AG09319 (cell line): ENCODE measurements around the gene RBL1.

Source experiments
- DNase-seq: peaks from one replicate; pipeline ENCODE4 v3.0.0-alpha.2; 2010; ENCODE audit warnings: low read depth; ENCODE audit errors: extremely low read depth
- TF ChIP-seq, protein P1 (sequence below): IDR thresholded peaks from 2 replicates; pipeline ENCODE4 v1.5.1; 2011; ENCODE audit warnings: low read depth, mild to moderate bottlenecking, inconsistent platforms, low read length, moderate library complexity

Gene RBL1

DNA sequence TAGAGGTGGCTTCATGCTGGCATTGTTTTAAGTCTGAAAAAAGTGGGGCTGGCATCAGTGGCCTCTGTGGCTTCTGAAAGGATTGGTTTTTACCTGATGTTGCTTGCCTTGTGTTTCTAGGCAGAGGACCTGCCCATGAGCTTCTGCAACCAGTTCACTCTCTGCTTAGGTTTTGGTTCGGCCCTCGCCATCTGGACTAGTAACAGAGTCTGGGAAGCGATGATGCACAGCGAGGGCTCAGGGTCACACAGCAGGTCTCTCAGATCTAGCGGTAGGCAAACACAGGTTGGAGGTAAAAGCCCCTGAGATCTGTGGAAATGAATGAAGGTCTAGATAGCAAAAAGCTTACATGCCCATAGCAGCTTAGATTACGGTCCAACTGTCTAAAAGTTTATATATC is 6.8 kb upstream of the RBL1 start:
- DNase-seq = no peak

DNA sequence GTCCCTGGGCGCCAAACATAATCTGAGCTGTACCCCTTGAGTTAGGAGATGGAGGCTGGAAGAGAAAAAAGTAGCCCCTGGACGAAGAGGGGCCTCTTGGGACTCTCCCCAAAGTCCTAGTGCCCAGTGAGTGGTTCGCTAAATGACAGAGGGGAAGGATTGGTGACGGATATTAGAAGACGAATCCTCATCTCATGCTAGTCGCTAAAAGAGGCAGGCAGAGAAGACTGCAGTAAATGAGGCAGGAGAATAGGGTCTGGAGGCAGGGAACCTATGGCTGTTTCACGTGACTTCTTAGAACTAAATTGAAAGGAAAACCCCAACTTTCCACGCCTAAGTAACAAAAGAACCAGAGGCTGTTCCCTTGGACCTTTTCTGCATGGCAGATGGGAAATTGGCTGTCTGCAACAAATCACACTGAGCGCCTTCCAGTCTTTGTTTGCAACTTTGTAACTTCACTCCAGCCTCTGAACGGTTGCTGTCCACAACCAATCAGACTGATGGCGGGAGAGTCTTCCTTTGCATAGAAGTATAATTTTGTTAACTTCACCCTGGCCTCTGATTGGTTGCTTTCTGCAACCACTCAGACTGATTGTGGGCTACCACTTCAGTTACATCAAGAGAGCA is 731 bp upstream of the RBL1 start:
- TF ChIP-seq, protein P1, sequence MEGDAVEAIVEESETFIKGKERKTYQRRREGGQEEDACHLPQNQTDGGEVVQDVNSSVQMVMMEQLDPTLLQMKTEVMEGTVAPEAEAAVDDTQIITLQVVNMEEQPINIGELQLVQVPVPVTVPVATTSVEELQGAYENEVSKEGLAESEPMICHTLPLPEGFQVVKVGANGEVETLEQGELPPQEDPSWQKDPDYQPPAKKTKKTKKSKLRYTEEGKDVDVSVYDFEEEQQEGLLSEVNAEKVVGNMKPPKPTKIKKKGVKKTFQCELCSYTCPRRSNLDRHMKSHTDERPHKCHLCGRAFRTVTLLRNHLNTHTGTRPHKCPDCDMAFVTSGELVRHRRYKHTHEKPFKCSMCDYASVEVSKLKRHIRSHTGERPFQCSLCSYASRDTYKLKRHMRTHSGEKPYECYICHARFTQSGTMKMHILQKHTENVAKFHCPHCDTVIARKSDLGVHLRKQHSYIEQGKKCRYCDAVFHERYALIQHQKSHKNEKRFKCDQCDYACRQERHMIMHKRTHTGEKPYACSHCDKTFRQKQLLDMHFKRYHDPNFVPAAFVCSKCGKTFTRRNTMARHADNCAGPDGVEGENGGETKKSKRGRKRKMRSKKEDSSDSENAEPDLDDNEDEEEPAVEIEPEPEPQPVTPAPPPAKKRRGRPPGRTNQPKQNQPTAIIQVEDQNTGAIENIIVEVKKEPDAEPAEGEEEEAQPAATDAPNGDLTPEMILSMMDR = no peak
- no peak for DNase-seq

More for the DNA sequence above, 6.8 kb upstream of the RBL1 start:
- TF ChIP-seq, protein P1 = no peak

DNA sequence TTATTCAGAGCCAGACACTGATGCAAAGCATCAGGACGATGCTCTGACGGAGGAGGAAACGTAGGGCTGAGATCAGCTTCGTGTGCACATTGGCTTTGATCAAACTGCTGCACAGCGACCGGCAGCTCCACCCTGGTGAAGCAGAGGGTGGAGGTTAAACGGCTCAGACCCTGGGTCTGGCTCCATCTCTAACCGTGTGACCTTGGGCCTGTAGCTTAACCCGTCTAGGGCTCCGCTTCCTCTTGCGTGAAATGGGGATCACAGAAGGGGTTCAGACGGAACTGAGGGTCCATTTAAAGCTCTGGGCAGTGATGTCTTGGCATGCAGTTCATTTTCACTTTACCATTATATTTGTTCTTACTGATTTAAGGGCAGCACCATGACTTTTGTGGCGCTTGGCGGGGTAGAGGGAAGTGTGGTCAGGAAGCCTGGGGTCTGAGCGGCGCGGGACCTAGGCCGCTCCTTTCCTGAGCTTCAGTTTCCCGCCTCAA is 644 bp downstream of the RBL1 start:
- no peak for DNase-seq
- TF ChIP-seq, protein P1 = no peak

DNA sequence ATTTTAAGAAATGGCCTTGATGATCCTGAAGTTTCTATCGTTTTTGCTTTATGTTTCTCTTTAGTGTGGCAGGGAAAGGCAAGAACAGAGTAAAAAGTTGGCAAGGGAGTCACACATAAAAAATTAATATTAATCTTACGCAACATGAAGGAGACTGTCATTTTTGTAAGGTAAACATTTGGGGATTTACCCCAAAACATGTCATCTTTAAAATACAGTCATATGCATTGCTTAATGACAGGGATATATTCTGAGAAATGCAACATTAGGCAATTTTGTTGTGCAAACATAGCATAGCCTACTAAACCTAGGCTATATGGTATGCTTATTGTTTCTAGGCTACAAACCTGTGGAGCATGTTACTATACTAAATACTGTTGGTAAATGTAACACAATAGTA is 5.4 kb downstream of the RBL1 start:
- TF ChIP-seq, protein P1 = no peak
- no peak for DNase-seq

DNA sequence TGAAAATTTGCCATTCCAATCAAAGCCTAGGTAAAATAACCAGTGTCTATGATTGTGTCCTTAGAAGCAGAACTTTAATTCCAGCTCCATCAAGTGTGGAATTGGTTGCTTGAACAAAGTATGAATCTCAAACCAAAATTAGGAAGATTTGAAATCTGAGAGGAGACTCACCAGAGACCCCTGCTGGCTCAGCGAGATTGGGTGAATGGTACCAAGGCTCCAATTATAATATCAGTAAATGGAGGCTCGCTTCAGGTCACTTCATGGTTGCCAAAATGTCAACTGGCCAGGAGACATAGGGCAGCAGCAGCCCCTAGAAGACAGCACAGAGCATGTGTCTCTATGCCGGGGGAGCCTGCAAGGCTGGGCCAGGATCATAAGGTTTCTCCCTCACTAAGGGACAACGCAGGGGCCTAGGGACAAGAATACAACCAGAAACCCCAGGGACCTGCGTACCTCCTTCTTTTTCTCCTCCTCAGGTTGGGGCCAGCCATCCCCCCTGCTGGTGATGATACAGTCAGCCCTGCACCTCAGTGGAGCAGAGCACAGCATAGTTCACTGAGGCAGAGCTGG is 14.0 kb downstream of the RBL1 start:
- TF ChIP-seq, protein P1 = peak; percentile 40
- no peak for DNase-seq

DNA sequence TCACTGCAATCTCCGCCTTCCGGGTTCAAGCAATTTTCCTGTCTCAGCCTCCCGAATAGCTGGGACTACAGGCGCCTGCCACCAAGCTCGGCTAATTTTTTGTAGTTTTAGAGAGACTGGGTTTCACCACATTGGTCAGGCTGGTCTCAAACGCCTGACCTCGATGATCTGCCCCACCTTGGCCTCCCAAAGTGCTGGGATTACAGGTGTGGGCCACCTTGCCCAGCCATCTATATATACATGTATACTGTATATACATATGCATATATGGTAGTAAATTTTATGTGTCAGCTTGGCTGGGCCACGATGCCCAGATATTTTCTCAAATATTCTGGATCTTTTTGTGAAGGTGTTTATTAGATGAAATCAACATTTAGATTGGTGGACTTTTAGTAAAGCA is 18.8 kb downstream of the RBL1 start:
- TF ChIP-seq, protein P1 = no peak
- no peak for DNase-seq

DNA sequence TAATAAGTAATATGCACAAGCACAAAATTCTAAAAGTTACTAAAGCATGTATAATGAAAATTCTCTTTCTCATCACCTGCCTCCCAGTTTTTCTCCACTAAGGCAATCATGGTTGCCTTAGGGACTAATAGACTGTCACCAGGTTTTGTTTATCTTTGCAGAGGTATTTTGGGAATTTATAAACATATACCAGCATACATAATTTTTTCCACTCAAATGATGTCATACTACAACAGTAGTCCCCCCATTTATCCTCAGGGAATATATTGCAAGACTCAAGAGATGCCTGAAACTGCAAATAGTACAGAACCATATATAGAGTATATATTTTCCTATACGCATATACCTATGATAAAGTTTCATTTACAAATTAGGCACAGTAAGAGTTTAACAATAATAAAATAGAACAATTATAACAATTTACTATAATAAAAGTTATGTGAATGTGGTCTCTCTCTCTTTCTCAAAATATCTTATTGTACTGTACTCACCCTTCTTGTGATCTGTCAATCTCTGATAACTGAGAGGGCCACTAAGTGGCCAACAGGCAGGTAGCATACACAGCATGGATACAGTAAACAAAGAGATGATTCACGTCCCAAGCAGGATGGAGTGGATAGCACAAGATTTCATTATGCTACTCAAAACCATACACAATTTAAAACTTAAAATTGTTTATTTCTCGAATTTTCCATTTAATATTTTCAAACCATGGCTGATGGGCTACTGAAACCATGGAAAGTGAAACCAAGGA is 19.7 kb downstream of the RBL1 start:
- DNase-seq = no peak
- TF ChIP-seq, protein P1 = no peak
